Melanocyte of skin (primary cell): Measurements from ENCODE around the gene CCDC32. TPM values are rescaled to one million over a fixed set of nuclear protein-coding genes. Genes with fewer than 3 reads are reported as not detected.

Experiments used
- small RNA-seq, 2 donors: library from RNA; depleted of rRNA; stranded (forward); fragments of <200 nt; gene quantifications; one replicate each; pipeline ENCODE3, GENCODE V24; 2012
- total RNA-seq, 2 donors: library from RNA; depleted of rRNA; stranded (reverse); fragments of >200 nt; gene quantifications; 2 replicates each; pipeline ENCODE4 v1.2.3, GENCODE V29; 2012

The CCDC32 gene
- 10 to 100 TPM; 21.0 to 23.1 TPM for total RNA-seq

GRCh38 chr15:40564591-40565332 lies at the start of gene CCDC32:
CCDC32 (minus strand) TSS chr15:40565042; CDS start chr15:40563015, 2,027 bp downstream.

GRCh38 chr15:40593588-40594428 lies 29.0 kb upstream of the CCDC32 start, which contains the start of gene KNL1:
KNL1 (plus strand) TSS chr15:40594249; CDS start chr15:40602932, 8,683 bp downstream.

GRCh38 chr15:40569129-40569953 lies 4.5 kb upstream of the CCDC32 start, which contains the start of gene RPUSD2:
RPUSD2 (plus strand) TSS chr15:40569299; CDS start chr15:40569338, 39 bp downstream.

Small RNA genes lying within 50 kb of the gene (small RNA-seq; reads per million reads assigned to genes)
- gene RF00017 (0 reads per million in 2 donors), gene RNU6-516P (0 reads per million in 2 donors)

Other genes starting within 250 kb of the CCDC32 start
- 10 to 100 TPM in 1 of 2 donors, 1 to 10 TPM in 1; 5.2 to 10.7 TPM for gene INAFM2, start 241.3 kb downstream of the CCDC32 start, total RNA-seq
- 10 to 100 TPM; 30.3 to 39.9 TPM for gene CCDC9B, start 224.1 kb downstream of the CCDC32 start, total RNA-seq
- not detected for gene PHGR1, start 214.0 kb downstream of the CCDC32 start, total RNA-seq
- gene DISP2, start 206.8 kb downstream of the CCDC32 start, total RNA-seq, result under 1 TPM; 0.33 to 0.69 TPM
- gene KNSTRN, start 182.3 kb downstream of the CCDC32 start, total RNA-seq, result 100 to 1,000 TPM in 1 of 2 donors, 10 to 100 TPM in 1; 36.1 to 115 TPM
- gene IVD, start 159.2 kb downstream of the CCDC32 start, total RNA-seq, result 10 to 100 TPM; 33.6 to 40.6 TPM
- 1 to 10 TPM; 8.7 to 9.3 TPM for gene BAHD1, start 124.1 kb downstream of the CCDC32 start, total RNA-seq
- gene CHST14, start 94.1 kb downstream of the CCDC32 start, total RNA-seq, result 1 to 10 TPM; 8.9 to 9.7 TPM
- 10 to 100 TPM in 1 of 2 donors, 1 to 10 TPM in 1; 10.0 to 17.3 TPM for gene RPUSD2, start 4.3 kb upstream of the CCDC32 start, total RNA-seq
- gene KNL1, start 29.2 kb upstream of the CCDC32 start, total RNA-seq, result 10 to 100 TPM; 14.5 to 22.6 TPM
- 1 to 10 TPM; 3.4 to 10.0 TPM for gene RAD51, start 130.1 kb upstream of the CCDC32 start, total RNA-seq
- gene RMDN3, start 190.2 kb upstream of the CCDC32 start, total RNA-seq, result 10 to 100 TPM; 18.6 to 24.8 TPM
- 1 to 10 TPM; 1.7 to 2.1 TPM for gene GCHFR, start 199.0 kb upstream of the CCDC32 start, total RNA-seq
- not detected for gene C15orf62, start 204.9 kb upstream of the CCDC32 start, total RNA-seq
- 10 to 100 TPM; 42.7 to 46.6 TPM for gene ZFYVE19, start 242.0 kb upstream of the CCDC32 start, total RNA-seq
- gene DNAJC17, start 242.4 kb upstream of the CCDC32 start, total RNA-seq, result 10 to 100 TPM; 17.9 to 26.3 TPM